GM21447 (cell line): ENCODE results near the gene FRMD4A.
"Not testable (repeated sequence)": the region's sequence is repeated elsewhere in the genome, so short reads cannot be mapped to it uniquely, and the experiment has no call there.

Source experiments
- ATAC-seq: cut with Tn5 transposase; IDR thresholded peaks from one replicate; pipeline ENCODE4 v1.9.1; 2021; ENCODE audit not compliant: unreplicated experiment

The FRMD4A gene

GRCh38 chr10:14062528-14063260 is 268.0 kb downstream of the FRMD4A start:
- no peak for ATAC-seq

DNA sequence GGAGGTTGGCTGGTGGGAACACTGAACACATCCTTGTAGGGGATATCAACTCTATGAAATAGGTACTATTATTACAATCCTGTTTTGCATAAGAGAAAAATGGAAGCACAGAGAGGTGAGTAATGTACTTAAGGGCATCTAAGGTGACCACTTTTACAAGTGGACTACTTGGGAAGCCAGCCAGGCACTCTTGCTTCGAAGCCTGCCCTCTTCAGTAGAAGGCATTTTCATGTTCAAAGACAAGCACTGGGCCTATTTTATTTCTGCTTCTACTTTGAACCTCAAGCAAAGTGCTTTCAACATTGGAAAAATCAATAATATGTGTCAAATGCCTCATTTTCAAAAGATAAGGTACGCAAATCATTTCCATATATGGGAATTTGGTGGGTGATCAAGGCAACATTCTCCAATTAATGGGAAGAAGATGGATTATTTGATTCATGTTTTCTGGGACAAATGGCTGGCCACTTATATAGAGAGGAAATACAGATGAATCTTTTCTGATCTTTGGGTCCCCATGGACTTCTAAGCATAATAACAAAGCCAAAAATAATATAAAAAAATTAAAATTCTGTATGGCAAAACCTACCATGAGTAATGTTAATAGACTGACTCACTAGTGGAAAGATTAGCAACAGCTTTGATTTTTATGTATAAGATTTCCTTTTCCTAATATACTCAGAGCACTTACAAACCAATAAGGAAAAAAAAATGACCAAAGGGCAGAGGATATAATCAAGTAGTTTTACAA is 270.2 kb downstream of the FRMD4A start:
- ATAC-seq, result no peak

- no peak for ATAC-seq
Measured at GRCh38 chr10:14056610-14057332, 274.0 kb downstream of the FRMD4A start.

DNA sequence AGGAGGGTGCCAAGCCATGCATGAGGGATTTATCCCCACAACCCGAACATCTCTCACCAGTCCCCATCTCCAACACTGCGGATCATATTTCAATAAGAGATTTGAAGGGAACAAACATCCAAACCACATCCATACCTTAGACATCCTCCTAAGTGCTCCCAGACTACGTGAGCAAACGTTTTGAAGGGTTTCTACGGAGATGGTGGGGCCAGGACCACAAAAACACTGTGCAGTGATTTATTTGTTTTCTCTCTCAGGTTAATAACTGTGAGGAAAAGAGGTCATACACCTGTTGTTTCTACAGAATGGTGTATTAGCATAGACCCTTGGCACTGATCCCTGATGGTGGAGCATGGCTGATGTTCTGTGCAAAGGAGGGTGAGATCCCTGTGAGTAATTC is 277.8 kb downstream of the FRMD4A start:
- ATAC-seq, result no peak

DNA sequence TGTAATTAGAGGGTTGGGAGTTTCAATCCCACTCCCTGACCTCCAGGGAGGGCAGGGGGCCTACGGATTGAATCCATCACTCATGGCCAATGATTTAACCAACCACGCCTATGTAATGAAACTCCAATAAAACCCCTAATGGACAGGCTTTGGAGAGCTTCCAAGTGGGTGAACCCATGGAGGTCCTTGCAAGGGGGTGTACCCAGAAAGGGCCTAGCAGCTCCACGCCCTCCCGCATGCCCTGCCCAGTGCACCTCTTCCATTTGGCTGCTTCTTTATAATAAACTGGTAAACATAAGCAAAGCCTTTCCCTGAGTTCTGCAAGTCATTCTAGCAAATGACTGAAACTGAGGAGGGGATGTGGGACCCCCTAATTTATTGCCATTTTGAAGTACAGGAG is 280.1 kb downstream of the FRMD4A start:
- ATAC-seq, result no peak

GRCh38 chr10:14048930-14049613 is 281.7 kb downstream of the FRMD4A start:
- ATAC-seq, result no peak

GRCh38 chr10:14047431-14047830 is 283.3 kb downstream of the FRMD4A start:
- ATAC-seq, result no peak

GRCh38 chr10:14042051-14042450 is 288.7 kb downstream of the FRMD4A start:
- ATAC-seq, result not testable (repeated sequence)

GRCh38 chr10:14040787-14041631 is 289.7 kb downstream of the FRMD4A start:
- ATAC-seq, result no peak

- ATAC-seq, result no peak
Measured at GRCh38 chr10:14039968-14040668, 290.6 kb downstream of the FRMD4A start.

DNA sequence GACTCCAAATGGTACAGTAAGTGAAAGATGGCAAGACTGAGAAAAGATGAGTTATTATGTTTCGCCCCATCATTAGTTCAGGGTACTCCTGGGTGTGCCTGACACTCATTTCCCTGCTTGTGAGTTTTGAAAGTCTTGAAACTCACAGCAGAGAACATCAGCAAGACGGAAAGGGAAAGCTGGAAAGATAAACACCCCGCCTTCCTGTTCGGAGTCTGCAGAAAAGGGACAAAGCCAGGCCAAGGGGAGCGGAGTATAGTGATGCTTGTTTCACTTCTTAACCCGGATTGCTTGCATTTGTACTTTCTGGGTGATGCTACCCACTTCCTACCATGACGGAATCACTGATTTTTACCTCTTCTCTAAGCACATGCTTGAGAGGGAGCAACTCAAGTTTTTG is 294.5 kb downstream of the FRMD4A start:
- no peak for ATAC-seq

DNA sequence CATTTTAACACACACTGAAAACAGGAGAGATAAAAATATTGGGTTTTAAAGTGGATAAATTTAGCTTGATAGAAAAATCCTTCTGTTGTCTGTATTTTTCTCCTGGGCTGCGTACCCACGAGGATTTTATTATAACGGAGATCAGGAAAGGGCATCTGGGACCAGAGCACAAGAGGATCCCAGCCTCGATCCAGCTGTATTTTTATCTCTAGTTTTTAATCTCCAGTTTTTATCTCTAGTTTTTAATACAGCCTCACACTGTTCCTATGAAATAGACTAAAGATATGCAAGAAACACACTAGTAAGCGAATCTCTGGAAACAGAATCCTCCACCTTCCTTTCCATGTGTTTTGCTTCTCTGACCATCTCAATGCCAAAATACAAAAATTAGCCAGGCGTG is 295.2 kb downstream of the FRMD4A start:
- ATAC-seq, result no peak

- no peak for ATAC-seq
Measured at GRCh38 chr10:14032406-14032998, 298.2 kb downstream of the FRMD4A start.

- ATAC-seq, result no peak
Measured at GRCh38 chr10:14026325-14026724, 304.4 kb downstream of the FRMD4A start.

- ATAC-seq, result no peak
Measured at GRCh38 chr10:14025283-14026189, 305.2 kb downstream of the FRMD4A start.

DNA sequence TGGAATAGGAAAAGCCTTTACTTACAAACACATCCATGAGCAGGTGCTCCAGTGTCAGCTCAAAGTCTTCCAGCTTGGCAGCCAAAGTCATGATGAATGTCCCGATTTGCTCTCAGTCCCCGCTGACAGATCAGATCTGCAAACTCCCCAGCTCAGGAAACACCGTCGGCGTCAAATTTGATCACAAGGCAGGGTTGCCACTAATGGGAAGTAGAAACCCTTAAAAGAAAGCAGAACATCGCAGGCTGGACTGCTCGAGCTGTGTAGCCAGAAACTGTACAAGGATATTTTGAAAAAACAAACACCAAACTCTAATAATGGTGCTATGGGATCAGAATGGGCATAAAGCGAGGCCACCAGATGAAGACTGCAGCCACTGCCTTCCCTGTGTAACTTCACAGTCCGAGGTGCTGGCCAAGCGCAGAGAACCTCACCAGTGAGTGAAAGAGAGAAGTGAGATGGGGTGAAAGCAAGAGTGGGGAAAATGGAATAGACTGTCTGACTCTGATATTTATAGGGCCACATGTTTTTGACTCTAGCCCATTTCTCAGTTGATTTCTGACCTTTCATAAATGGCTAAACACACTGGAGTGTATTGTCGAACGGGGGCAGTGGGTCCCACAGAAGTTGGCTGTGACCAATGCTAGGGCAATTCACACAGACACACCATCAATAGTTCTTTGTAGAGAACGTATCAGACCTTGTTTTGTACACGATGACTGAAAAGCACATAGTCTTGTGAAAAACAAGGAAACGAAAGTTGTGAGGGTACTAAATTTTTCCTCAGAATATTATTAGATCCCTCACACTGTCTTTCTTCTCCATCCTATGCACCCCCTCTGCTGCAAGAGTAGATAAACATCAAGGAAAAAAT is 306.2 kb downstream of the FRMD4A start:
- no peak for ATAC-seq

DNA sequence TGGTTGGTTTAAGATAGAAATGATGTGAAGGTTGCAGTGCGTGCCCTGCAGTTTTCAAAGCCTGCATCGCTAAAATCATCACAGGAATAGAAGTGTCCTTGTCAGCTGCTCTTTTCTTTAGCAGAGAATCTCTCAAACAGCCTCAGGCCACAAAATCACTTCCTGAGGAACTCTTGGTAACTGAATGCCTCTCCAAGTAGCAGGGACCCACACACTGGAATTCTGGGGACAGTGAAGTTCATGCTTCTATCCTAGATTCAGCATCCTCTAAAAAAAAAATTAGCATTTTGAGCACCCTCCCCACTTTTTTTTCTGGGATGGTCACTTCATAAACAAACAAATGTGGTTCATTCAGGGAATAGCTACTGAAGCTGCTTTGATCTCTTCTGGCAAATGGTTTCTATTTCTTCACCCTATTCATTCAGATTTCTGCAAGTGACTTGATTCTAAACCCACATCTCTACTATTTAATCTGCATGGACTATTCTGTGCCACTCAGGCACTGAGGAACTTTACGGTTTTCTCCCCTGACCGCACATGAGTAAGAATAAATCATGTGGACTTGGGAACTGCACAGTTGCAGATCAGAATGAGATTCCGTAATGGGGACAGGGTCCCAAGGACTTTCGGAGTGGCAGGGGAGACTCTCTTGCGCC is 306.9 kb downstream of the FRMD4A start:
- no peak for ATAC-seq
